Middle frontal gyrus (tissue), 1 donor: ENCODE measurements around the gene C1orf35.
A peak's percentile ranks its signal among the peaks of the same experiment; 100 is the strongest.
"Not testable (repeated sequence)": the region's sequence is repeated elsewhere in the genome, so short reads cannot be mapped to it uniquely, and the experiment has no call there.

Experiments
- DNase-seq: peaks from one replicate; pipeline ENCODE4 v3.0.0-alpha.2; 2015; ENCODE audit warnings: low spot score; ENCODE audit errors: extremely low spot score

C1orf35 gene

GRCh38 chr1:228142701-228143136 lies 39.6 kb upstream of the C1orf35 start:
- DNase-seq: no peak

- DNase-seq: no peak
These were observed 39.1 kb upstream of the C1orf35 start for GRCh38 chr1:228142155-228142691.

DNA sequence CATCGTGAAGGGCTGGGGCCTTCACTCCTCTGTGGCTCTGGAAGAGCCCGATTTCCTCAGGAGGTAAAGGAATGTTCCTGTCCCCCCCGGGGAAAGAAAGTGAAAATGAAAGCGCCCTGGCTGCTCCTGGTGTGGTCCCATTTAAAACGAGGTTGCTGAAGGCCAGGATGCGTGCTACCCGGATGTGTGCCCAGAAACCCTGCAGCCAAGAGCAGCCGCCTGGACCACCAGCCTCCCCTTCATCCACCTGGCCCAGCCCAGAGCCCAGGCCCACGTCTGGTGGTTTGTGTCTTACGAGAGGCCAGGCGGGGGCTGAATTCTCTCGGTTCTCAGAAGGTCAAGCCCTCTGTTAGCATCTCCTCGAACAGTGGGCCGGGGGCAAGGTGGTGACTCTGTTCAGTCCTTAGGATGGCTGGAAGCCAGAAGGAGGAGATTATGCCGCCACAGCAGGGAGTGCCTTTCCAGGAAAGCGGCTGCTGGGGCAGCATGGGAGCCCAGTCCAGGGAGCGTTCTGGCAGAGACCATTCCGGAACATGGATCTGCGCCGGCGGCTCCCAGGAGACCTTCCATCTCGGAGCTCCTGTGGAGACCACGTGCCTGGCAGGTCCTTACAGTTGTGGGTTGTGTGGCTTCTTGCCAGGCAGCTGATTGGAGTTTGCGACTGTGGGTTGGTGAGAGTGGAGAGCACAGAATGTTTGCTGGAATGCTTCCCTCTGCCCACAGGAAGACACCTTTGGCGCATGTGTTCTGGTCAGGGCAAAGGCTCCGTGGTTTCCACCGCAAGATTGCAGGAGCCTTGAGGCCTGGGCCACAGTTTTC lies 38.3 kb upstream of the C1orf35 start:
- DNase-seq: no peak

- DNase-seq: no peak
These were observed 37.6 kb upstream of the C1orf35 start for GRCh38 chr1:228140724-228141225.

- peak; percentile 93 for DNase-seq
These were observed 37.0 kb upstream of the C1orf35 start, which contains the start of gene GUK1 for GRCh38 chr1:228139931-228140723. Gene GUK1 (plus strand): TSS chr1:228140279. CDS start chr1:228140303, 24 bp downstream.

DNA sequence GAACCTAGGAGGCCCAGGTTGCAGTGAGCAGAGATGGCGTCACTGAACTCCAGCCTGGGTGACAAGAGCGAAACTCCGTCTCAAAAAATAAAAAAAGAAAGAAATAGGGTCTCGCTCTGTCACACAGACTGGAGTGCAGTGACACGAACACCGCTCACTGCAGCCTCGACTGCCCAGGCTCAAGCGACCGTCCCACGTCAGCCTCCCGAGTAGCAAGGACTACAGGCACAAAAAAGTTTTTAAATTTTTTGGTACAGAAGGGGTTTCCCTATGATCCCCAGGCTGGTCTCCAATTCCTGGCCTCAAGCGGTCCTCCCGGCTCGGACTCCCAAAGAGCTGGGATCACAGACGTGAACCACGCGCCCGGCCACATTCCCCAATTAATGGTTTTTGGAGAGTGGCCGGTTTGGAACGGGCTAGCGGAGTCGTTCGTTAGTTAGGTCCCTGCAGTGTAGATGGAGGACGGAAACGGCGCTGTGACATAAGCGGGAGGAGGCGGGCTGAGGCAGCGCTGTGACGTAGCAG lies 36.3 kb upstream of the C1orf35 start:
- DNase-seq: no peak

GRCh38 chr1:228136901-228137300 lies 33.8 kb upstream of the C1orf35 start:
- no peak for DNase-seq

DNA sequence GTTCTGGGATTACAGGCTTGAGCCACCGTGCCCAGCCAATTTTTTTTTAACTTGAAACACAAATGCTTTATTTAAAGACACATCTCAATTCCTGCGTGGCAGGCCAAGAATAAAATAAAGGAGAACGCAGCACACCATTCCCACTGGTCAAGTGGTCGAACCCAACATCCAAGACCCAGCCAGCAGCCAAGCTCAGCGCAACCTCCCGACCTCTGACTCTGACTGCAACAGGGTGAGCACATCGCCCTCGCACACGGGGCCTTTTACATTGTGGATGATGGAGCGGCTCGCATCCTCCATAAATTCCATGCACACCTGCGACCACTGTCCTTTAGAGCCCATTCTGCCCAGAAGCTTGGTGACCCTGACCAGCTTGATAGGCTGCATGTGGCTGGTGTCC lies 31.5 kb upstream of the C1orf35 start:
- DNase-seq: no peak

DNA sequence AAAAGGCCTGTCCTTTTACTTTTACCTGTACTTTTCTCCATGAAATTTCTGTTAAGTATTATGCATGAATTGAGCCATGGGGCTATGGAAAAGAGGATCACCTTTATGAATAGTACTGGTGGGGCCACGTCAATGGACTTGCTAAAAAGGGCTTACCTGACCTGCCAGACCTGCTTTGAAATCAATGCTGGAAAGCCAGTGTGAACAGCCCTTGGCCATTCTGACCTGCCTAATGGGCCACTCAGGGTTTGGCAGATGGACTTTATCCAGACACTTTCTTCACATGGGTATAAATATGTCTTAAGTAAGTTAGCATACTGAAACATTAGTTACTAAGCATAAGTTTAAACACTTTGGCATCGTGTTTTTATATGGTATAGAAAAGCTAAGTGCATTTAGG lies 28.6 kb upstream of the C1orf35 start:
- no peak for DNase-seq

- DNase-seq: no peak
These were observed 22.1 kb upstream of the C1orf35 start for GRCh38 chr1:228125185-228125584.

DNA sequence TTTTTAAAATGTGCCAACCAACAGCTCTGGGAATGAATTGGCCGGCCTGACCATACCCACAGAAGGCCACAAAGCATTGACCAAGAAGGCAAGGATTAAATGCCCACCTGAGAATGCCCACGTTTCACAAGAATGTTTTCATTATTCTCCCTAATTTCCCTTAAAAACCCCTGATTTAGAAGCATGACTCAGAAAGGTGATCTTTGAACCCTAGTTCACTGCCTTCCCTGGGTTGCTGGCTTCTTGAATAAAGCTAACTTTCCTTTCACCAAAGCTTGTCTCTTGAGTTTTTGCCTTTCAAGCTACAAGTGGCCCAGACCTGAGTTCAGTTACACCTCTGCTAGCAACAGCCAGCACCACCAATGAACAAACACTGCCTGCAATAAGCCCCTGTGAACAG lies 20.4 kb upstream of the C1orf35 start:
- DNase-seq: no peak

DNA sequence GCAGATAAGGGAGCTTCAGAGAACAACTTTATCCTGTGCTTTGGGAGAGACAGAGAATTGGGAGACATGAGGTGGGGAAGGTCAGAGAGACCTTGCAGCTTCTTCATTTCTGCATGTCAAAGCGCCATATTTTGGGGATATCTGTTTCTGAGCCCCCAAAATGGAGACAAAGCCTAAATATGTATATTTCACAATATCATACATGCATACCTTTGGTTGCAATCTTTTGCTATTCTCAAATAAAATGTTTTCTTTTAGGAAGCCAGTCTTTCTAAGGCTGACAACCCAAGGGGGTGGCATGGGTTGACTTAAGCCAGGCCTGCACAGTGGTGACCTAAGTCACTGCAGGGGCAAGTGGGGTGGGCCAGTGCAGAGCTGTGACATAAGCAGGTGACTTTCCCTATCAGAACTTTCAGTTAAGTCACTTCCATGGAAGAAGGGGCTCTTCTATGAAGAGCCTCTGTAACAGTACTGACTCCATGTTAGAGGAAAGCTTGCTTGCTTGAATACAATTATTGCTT lies 19.9 kb upstream of the C1orf35 start:
- no peak for DNase-seq

DNA sequence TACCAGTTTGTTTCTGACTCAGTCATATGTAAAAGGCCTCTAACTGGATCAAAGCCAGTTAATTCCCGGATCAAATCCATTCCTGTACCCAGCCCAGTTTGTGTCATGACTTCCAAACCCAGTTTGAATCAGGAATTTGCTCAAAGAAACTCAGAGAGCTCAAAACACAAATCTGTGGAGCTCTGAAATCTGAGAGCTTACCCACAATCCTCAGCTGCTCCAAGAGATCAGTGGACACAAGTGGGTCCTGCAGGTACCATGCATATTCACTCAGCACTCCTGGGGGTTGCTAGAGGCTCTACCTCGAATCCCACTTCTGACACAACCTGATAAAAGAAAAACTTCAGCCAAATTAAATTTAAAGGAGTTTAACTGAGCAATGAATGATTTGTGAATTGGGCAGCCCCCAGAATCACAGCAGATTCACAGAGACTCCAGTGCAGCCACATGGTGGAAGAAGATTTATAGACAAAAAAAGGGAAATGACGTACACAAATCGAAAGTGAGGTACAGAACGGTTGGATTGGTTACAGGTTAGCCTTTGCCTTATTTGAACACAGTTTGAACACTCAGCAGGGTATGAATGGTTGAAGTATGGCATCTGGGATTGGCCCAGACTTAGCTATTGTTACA lies 17.8 kb upstream of the C1orf35 start:
- DNase-seq: no peak

GRCh38 chr1:228120351-228120750 lies 17.2 kb upstream of the C1orf35 start:
- no peak for DNase-seq

DNA sequence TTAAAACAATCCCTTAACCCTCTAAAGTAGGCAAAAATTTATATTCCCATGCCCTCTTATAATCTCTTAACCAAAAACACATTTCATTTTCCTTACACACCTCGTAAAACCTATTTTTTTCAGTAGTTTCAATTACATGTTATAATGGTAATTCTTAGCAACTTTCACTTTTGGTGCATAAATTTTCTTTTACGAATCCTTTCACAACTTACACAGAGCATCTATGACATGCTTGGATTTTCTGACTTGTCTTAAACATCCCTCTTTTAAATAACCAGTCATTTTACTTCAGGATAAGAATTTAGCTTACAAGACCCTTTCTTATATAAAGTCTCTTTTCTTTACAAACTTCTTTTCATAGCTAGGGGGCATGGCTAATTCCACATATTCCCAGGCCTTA lies 14.9 kb upstream of the C1orf35 start:
- DNase-seq: no peak

DNA sequence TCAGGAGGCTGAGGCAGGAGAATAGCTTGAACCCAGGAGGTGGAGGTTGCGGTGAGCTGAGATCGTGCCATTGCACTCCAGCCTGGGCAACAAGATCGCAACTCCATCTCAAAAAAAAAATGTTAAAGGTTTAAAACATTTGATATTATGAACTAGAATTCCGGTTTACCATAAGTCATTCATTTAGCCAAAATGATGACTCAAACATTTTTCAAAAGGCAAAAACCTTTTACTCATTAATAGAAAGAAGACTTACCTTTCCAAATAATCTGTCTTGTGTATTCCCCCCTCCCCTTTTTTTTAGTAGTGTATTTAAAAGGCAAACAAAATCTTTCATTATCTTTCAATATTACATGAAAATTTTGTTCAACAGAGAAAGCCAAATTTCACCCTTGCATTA lies 14.2 kb upstream of the C1orf35 start:
- no peak for DNase-seq

- no peak for DNase-seq
These were observed 11.7 kb upstream of the C1orf35 start for GRCh38 chr1:228114827-228115226.

- no peak for DNase-seq
These were observed 9.5 kb upstream of the C1orf35 start for GRCh38 chr1:228112617-228113016.

DNA sequence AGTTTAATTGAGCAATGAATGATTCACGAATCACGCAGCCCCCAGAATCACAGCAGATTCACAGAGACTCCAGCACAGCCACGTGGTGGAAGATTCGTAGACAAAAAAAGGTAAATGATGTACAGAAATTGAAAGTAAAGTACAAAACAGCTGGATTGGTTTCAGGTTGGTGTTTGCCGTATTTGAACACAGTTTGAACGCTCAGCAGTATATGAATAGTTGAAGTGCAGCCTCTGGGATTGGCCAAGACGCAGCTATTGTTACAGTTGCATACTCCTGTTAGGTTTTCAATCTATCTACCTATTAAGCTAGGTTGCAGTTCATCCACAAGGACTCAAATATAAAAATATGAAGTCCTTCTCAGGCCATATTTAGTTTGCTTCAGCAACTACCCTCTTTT lies 9.0 kb upstream of the C1orf35 start:
- DNase-seq: no peak

DNA sequence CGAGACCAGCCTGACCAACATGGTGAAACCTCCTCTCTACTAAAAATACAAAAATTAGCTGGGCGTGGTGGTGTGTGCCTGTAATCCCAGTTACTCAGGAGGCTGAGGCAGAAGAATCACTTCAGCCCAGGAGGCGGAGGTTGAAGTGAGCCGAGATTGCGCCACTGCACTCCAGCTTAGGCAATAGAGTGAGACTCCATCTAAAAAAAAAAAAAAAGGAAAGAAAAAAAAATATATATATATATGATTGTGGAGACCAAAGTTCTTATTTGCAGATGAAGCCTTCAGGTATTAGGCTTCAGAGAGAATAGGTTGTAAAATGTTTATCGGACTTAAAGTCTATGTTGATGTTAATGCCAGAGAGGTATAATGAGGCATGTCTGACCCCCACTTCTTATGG lies 8.2 kb upstream of the C1orf35 start:
- DNase-seq: not testable (repeated sequence)

DNA sequence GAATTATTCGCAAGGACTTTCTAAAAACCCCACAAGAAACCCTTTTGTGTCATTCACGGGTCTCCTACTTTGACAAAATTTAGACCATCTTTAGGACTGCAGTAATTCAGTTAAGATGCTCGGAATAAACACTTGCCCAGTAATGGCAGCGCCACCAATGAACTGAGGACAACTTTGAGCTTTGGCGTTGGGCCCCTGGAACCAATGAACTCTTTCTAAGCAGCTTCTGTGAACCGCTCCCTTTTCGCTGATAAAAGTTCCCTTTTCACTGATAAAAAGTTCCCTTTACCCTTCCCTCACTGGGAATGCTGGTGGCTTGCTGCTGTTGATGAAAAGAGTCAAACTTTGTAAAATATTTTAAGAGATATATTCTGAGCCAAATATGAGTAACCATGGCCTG lies 7.4 kb upstream of the C1orf35 start:
- no peak for DNase-seq
